ENCODE results near the gene CEP135. TPM values are rescaled to one million over a fixed set of nuclear protein-coding genes. Genes with fewer than 3 reads are reported as not detected.
"Not testable (repeated sequence)": the region's sequence is repeated elsewhere in the genome, so short reads cannot be mapped to it uniquely, and the experiment has no call there.

The CEP135 gene
- total RNA-seq, 2 experiments from 2014 or later, result 15.7 to 15.8 TPM

DNA sequence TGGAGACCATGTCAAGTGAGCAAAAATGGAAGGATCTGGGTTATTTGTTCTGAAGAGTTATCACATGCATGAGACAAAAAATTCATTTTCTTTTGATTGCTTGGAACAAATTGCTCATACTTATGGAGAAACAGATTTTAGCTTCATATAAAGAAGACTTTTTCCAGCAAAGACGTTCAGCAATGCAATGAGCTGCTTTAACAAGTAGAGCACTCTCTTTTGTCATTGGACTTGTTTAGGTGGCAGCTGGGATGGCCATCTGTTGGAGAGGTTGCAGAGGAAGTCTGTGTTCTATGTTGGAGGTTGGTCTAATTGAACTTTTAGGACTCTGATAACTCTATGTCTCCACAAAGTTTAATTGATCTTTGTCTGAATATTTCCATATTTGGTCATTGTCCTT is 19.9 kb upstream of the CEP135 start:
- DNase-seq, result no peak
- Mint-ChIP-seq H3K4me1 (no peaks in the 10 kb centered on the region), H3K36me3 (no peaks in the 10 kb centered on the region), H3K27ac (no peak overlapping the region), H3K27me3 (no peaks in the 10 kb centered on the region), H3K9me3 (ENCODE audit: low read depth) (no peaks in the 10 kb centered on the region), H3K4me3 (no peak overlapping the region)
- ATAC-seq, result no peak
- CTCF ChIA-PET, result no interaction called here

DNA sequence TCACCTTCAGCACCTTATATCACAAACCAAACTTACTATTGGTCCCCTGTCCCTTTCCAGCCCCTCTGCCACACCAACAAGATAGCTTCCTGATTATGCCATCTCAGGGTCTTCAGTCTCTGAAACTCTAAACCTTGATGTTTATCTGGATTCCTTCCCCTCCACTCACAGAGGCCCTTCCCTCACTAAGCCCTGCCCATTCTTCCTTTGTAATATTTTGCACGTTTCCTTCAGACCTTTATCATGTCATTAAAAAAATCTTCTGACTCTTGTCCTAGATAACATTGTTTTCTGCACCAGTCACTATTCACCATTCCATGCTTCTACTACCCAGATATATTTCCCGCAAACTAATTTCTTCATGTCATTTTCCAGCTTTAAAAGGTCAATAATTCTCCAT is 17.7 kb upstream of the CEP135 start:
- DNase-seq (no peak), ATAC-seq (no peak)
- no peaks in the 10 kb centered on the region for H3K9me3 Mint-ChIP-seq (ENCODE audit: low read depth)
- no peaks in the 10 kb centered on the region for H3K4me1 Mint-ChIP-seq
- no peaks in the 10 kb centered on the region for H3K27me3 Mint-ChIP-seq
- no peak overlapping the region for H3K27ac Mint-ChIP-seq
- CTCF ChIA-PET, result interaction anchor here (1.5 kb wide), 1 partner anchor 18 kb away, joined by 3 read pairs; the partner anchor contains the start of gene CEP135
- H3K36me3 Mint-ChIP-seq, result no peaks in the 10 kb centered on the region
- no peak overlapping the region for H3K4me3 Mint-ChIP-seq

DNA sequence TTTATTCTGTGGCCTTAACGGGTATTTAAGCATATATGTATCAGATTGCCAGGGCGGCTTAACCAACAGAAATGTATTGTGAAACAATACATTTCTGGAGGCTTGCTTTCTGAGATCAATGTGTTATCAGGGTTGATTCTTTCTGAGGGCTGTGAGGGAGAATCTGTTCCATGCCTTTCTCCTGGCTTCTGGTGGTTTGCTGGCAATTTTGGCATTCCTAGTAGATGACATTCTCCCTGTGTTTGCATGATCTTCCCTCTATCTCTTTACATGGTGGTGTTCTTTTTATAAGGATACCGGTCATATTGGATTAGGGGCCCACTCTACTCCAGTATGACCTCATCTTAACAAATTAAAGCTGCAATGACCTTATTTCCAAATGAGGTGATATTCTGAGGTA is 16.9 kb upstream of the CEP135 start:
- ATAC-seq (no peak), DNase-seq (no peak)
- Mint-ChIP-seq H3K27me3 (no peaks in the 10 kb centered on the region), H3K9me3 (ENCODE audit: low read depth) (no peaks in the 10 kb centered on the region), H3K4me3 (no peak overlapping the region), H3K36me3 (no peaks in the 10 kb centered on the region), H3K4me1 (no peaks in the 10 kb centered on the region), H3K27ac (no peak overlapping the region)
- CTCF ChIA-PET, result interaction anchor here (1.5 kb wide), 1 partner anchor 17 kb away, joined by 3 read pairs; the partner anchor contains the start of gene CEP135

DNA sequence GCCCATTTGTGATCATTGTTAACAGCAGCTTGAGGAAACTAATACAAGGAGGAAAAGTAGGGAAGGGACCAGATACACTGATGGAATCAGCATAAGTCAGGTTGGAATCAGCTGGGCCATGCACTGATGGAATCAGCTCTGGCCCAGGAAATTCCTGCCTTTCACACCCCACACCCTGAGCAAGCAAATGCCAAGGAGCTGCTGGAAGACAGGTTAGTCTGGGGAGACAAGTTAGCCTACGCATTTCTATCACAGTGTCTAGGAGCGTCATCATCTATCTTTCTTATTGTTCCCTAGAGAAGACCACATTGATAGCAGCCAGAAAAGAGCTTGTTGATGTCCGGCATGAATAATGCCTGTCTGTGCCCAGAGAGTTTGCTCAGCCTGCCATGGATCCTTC is 16.2 kb upstream of the CEP135 start:
- CTCF ChIA-PET, result interaction anchor here (1.1 kb wide), 1 partner anchor 15 kb away, joined by 3 read pairs; no protein-coding TSS in a partner anchor
- Mint-ChIP-seq H3K27ac (no peak overlapping the region), H3K27me3 (no peaks in the 10 kb centered on the region), H3K4me1 (no peaks in the 10 kb centered on the region), H3K4me3 (no peak overlapping the region), H3K9me3 (ENCODE audit: low read depth) (no peaks in the 10 kb centered on the region), H3K36me3 (no peaks in the 10 kb centered on the region)
- ATAC-seq (no peak), DNase-seq (no peak)

DNA sequence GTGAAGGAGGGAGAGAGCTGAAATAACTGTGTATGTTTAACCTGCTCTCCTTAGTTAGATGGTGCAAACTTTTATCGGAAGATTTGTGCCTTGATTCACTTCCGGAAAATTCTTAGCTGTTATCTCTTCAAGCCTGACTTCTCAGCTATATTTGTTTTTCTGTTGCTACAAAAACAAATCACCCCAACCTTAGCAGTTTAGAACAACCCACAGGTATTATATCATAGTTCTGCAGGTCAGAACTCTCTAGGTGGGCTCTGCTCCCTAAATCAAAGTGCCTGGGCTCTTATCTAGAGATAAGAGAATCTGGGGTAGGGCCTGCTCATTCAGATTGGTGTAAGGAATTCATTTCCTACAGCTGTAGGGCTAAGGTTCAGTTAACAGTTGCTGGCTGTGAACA is 15.1 kb upstream of the CEP135 start:
- no peaks in the 10 kb centered on the region for H3K9me3 Mint-ChIP-seq (ENCODE audit: low read depth)
- H3K27me3 Mint-ChIP-seq, result no peaks in the 10 kb centered on the region
- no peak for DNase-seq
- CTCF ChIA-PET, result interaction anchor here (1.8 kb wide), 1 partner anchor 15 kb away, joined by 6 read pairs; the partner anchor contains the start of gene CEP135
- no peaks in the 10 kb centered on the region for H3K4me1 Mint-ChIP-seq
- H3K36me3 Mint-ChIP-seq, result peaks cover under 1% of the 10 kb centered on the region
- H3K27ac Mint-ChIP-seq, result no peak overlapping the region
- ATAC-seq, result no peak
- H3K4me3 Mint-ChIP-seq, result no peak overlapping the region

DNA sequence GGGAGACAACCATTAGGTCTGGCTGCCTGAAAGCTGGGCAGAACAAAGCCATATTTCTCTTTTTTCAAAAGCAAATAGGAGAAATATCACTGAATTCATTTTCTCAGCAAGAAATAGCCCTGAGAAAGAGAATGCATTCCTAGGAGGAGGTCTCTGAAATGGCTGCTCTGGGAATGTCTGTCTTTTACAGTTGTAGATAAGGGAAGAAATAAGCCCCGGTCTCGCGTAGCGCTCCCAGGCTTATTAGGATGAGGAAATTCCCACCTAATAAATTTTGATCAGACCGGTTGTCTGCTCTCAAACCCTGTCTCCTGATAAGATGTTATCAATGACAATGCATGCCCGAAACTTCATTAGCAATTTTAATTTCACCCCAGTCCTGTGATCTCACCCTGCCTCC is 12.8 kb upstream of the CEP135 start:
- H3K36me3 Mint-ChIP-seq; H3K27me3 Mint-ChIP-seq; CTCF ChIA-PET; H3K9me3 Mint-ChIP-seq (ENCODE audit: low read depth); H3K4me3 Mint-ChIP-seq; H3K4me1 Mint-ChIP-seq; ATAC-seq; H3K27ac Mint-ChIP-seq; DNase-seq: not testable (repeated sequence)

DNA sequence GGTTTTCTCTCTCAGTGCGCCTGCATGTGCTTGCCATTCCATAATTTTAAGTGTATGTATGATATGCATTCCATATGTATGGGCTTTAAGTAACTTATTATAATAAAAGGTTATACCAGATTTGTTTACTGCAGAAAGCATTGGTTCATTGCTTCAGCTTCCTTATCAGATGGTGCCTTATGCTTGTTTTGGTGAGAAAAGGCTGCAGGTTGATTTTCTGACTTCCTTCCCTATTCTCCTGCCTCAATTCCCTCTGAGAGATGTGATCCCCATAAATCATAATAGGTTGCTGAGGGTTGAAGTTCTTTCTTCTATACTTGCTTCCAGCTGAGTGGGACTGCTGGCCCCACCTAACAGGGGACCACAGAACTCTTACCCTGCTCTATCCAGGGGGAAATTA is 10.3 kb upstream of the CEP135 start:
- no peak overlapping the region for H3K4me3 Mint-ChIP-seq
- no peaks in the 10 kb centered on the region for H3K9me3 Mint-ChIP-seq (ENCODE audit: low read depth)
- no peaks in the 10 kb centered on the region for H3K27me3 Mint-ChIP-seq
- H3K36me3 Mint-ChIP-seq, result peaks cover 3% of the 10 kb centered on the region
- CTCF ChIA-PET, result interaction anchor here (1.0 kb wide), 1 partner anchor 9 kb away, joined by 3 read pairs; no protein-coding TSS in a partner anchor
- no peaks in the 10 kb centered on the region for H3K4me1 Mint-ChIP-seq
- DNase-seq (no peak), ATAC-seq (no peak)
- H3K27ac Mint-ChIP-seq, result no peak overlapping the region

DNA sequence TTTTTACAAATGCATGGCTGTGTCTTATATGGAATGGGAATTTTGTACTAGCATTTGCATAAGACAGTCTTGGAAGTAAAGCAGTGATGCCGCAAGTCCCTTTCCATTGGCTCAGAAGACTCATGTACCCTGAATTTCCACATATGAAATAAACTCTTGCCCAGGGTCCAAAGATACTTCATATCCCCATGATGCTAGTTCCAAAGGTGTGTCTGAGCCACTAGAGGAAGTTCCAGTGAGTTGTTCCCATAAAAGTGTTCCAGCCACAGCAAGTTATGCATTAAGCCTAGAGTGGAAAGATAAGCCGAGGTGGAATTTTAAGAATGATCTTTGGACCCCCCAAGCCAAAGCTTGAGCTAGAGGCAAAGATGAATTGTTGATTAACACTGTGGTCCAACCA is 9.3 kb upstream of the CEP135 start:
- no peaks in the 10 kb centered on the region for H3K4me1 Mint-ChIP-seq
- no peaks in the 10 kb centered on the region for H3K27me3 Mint-ChIP-seq
- H3K36me3 Mint-ChIP-seq, result peaks cover 3% of the 10 kb centered on the region
- no peak for ATAC-seq
- H3K4me3 Mint-ChIP-seq, result no peak overlapping the region
- H3K9me3 Mint-ChIP-seq (ENCODE audit: low read depth), result no peaks in the 10 kb centered on the region
- no peak for DNase-seq
- H3K27ac Mint-ChIP-seq, result no peak overlapping the region
- CTCF ChIA-PET, result interaction anchor here (1.0 kb wide), 1 partner anchor 8 kb away, joined by 3 read pairs; no protein-coding TSS in a partner anchor

DNA sequence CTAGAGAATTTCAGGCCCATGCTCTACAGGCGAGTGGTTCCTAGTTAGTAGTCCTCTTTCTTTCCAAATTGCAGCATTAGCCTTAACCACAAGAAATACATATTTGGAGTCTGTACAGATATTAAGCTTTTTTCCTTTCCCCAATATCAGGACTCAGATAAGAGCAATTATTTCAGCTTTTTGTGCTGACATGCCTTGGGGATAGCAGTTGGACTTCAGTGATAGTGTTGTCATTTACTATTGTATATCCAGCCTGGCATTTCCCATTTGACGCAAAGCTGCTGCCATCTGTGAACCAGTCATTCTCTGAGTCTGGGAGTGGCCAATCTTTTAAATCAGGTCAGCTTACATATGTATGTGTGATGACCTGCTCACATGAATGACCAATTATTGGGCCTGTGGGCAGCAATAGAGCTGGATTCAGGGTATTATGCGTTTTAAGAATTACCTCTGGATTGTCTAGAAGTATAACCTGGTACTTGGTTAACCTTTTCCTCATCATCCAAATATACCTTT is 6.8 kb upstream of the CEP135 start:
- CTCF ChIA-PET, result no interaction called here
- H3K4me3 Mint-ChIP-seq, result no peak overlapping the region
- DNase-seq, result no peak
- H3K27ac Mint-ChIP-seq, result no peak overlapping the region
- H3K36me3 Mint-ChIP-seq, result peaks cover 3% of the 10 kb centered on the region
- no peaks in the 10 kb centered on the region for H3K9me3 Mint-ChIP-seq (ENCODE audit: low read depth)
- H3K4me1 Mint-ChIP-seq, result peaks cover 5% of the 10 kb centered on the region
- H3K27me3 Mint-ChIP-seq, result no peaks in the 10 kb centered on the region
- no peak for ATAC-seq

DNA sequence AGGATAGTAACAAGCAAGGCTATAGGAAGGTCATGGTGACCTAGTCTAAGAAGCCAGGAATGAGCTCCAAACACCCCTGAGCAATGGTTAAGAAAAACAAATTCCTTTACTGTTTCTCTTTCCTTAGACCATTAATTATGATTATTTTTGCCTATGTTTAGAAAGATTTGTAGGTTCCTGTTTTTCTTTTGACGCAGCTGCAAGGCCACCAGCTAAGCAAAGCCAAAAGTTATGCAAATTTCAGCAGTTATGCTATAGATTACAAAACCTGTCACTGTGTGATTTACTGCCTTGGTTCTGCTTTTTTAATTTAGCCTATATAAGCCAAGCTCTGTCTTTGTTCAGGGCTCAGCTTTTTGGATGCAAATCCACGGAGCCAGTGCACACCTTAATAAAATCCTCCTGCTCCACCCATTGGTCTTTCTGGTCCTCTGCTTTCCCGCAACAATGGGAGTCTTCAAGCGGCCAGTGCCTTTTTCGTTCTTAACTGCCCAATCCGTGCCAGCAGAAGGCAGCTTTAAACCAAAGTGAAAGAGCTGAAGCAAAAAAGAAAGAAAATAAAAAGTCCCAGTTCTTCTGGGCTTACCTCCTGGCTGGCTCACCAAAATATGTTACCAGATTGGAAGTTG is 1.4 kb upstream of the CEP135 start:
- Mint-ChIP-seq H3K36me3 (peaks cover 3% of the 10 kb centered on the region), H3K27ac (peak overlapping the region; percentile 94), H3K27me3 (no peaks in the 10 kb centered on the region), H3K4me3 (peak overlapping the region; percentile 89), H3K9me3 (ENCODE audit: low read depth) (no peaks in the 10 kb centered on the region), H3K4me1 (peaks cover 38% of the 10 kb centered on the region)
- ATAC-seq (no peak), DNase-seq (no peak)
- CTCF ChIA-PET, result interaction anchor here (0.7 to 2.3 kb wide), 12 partner anchors 8 to 597 kb away, joined by 3 to 12 read pairs (median 3); no protein-coding TSS in a partner anchor

DNA sequence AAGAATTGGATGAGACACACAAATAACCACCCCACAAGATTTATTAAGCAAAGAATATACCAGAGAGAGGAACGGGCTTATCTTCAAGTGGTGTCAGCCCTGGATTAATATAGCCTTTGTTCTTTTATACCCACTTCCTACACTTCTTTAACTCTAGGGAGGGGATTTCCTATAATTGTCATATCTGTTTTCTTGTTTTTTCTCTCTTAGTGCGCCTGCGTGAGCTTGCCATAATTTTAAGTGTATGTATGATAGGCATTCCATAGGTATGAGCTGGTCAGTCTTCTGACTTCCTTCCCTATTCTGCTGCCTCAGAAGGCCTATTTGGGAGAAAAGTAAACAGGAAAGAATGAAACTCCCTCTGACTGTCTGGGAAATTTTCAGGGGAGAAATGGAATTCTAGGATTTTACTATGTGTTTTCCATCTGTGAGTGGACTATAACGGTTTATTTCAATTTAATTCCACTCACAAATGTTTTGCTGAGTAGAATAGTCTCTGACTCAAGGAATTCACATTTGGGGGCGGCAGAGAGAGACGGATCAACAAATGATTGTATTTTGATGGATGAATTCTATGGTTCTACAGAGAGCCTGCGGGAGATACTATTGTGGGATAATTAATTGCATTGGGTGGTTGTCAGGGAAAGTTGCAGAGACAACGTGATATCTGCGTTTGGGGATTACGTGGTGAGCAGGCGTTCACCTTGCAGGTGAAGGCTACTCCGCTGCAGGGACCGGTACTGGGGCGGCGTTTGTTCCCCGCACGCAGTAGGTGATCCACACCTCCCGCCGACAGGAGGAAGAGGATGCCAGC is 626 bp upstream of the CEP135 start:
- H3K27me3 Mint-ChIP-seq, result no peaks in the 10 kb centered on the region
- no peak for ATAC-seq
- peaks cover 7% of the 10 kb centered on the region for H3K36me3 Mint-ChIP-seq
- H3K4me3 Mint-ChIP-seq, result peak overlapping the region; percentile 89
- peaks cover 41% of the 10 kb centered on the region for H3K4me1 Mint-ChIP-seq
- DNase-seq, result peak; percentile 43
- CTCF ChIA-PET, result interaction anchor here (0.5 to 2.3 kb wide), 39 partner anchors 7 to 1031 kb away, joined by 3 to 13 read pairs (median 4); partner anchors contain the start of genes AASDH and POLR2B
- no peaks in the 10 kb centered on the region for H3K9me3 Mint-ChIP-seq (ENCODE audit: low read depth)
- H3K27ac Mint-ChIP-seq, result peak overlapping the region; percentile 94

DNA sequence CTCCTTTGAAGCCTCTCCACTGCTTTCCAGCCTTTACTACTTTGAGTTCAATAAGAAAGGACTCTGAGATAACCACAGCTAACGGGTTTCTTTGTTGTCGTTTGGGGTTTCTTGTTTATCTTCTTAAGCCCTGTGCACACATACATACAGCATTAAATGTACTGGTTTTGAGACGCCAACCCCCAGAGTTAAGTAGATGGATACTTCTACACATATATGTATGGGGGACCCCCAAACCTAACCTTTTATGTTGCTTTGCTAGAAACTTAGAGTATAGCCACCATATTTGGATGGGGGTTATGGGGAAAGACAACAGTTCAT is 697 bp downstream of the CEP135 start:
- H3K4me1 Mint-ChIP-seq, result peaks cover 41% of the 10 kb centered on the region
- peak; percentile 0 for ATAC-seq
- no peaks in the 10 kb centered on the region for H3K27me3 Mint-ChIP-seq
- no peak for DNase-seq
- no peaks in the 10 kb centered on the region for H3K9me3 Mint-ChIP-seq (ENCODE audit: low read depth)
- H3K27ac Mint-ChIP-seq, result peak overlapping the region; percentile 94
- peaks cover 14% of the 10 kb centered on the region for H3K36me3 Mint-ChIP-seq
- peak overlapping the region; percentile 89 for H3K4me3 Mint-ChIP-seq
- CTCF ChIA-PET, result interaction anchor here (0.7 to 2.3 kb wide), 30 partner anchors 8 to 1030 kb away, joined by 3 to 13 read pairs (median 4); partner anchors contain the start of genes AASDH and POLR2B

DNA sequence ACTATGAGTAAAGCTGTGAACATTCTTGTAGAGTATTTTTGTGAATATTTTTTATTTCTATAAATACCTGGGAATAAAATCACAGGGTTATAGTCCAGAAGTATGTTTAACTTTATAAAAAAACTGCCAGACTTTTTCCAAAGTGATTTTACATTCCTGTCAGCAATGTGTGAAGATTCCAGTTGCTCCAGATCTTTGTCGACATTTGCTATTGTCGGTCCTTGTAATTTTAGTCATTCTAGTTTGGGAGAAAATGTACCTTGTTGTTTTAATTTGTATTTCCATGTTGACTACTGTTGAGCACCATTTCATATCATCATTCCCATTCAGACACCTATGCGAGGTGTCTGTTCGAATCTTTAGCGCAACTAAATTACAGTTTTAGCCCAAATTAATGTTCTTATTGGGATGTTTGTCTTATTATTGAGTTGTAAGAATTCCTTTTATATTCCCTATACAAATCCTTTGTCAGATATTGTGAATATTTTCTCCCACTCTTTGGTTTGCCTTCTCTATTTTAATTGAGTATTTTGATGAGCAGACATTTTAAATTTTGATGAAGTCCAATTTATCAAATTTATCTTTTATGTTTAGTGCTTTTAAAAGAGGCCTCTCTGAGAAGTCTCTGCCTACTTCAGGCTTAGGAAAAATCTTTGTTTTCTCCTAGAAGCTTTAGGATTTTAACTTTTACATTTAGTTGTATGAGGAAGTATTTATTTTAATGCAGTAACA is 2.6 kb downstream of the CEP135 start:
- Mint-ChIP-seq H3K36me3 (peaks cover 25% of the 10 kb centered on the region), H3K27me3 (no peaks in the 10 kb centered on the region), H3K27ac (no peak overlapping the region), H3K4me1 (peaks cover 40% of the 10 kb centered on the region), H3K9me3 (ENCODE audit: low read depth) (no peaks in the 10 kb centered on the region), H3K4me3 (no peak overlapping the region)
- ATAC-seq (no peak), DNase-seq (no peak)
- CTCF ChIA-PET, result no interaction called here
